AG10803 (cell line): Measurements from ENCODE around the gene PTHLH.

Experiments used
- DNase-seq: peaks from one replicate; pipeline ENCODE4 v3.0.0; 2010; ENCODE audit warnings: low read depth
- H3K4me3 ChIP-seq: 2 replicates; pipeline ENCODE4 v1.5.1; 2011; ENCODE audit warnings: mild to moderate bottlenecking, low read length, control low read depth
- TF ChIP-seq, protein P1 (sequence below): conservative IDR thresholded peaks from 2 replicates; pipeline ENCODE4 v1.5.1; 2011; ENCODE audit warnings: mild to moderate bottlenecking, low read length, control low read depth, inconsistent platforms

PTHLH gene

DNA sequence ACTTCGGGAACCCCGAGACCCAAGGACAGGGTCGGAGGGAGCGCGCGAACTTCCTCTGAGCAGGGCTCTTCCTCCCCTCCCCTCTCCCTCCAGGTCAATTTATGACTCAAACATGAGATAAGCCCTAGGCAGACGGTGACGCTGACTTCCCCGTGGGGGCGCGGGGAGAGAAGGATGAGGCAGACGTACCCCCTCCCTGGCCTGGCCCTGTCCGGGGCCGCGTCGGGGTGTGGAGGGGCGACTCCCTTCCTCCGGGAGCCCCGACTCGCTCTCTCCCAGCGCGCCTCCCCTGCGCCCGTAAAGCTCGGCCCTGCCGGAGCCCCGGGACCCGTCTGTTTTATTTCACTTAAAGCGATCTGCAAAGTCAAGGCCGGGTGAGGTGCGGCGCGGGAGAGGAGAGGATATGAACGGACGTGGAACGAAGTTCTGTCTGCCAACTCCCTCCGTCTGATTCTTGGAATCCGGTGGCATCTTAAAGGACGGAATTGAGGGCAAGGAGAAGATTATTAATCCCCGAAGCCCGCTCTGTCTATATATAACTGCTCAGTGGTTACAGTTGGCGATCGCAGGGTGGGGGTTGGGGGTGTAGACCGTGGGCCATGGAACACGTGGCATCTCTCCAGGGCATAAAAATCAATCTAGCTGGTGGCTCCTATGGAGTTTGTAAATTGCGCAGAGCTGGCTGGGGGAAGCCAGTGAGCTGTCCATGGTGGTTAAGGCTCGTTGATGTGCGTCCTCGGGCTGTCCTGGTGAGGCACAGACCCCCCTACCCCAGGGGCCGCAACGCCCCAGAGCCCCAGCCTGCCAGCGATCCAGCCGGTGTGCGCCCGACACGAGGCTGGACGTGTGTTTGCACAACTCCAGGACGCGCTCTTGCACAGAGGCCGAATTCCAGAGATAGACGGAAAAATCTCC, 2.9 kb upstream of the PTHLH start:
- TF ChIP-seq, protein P1, sequence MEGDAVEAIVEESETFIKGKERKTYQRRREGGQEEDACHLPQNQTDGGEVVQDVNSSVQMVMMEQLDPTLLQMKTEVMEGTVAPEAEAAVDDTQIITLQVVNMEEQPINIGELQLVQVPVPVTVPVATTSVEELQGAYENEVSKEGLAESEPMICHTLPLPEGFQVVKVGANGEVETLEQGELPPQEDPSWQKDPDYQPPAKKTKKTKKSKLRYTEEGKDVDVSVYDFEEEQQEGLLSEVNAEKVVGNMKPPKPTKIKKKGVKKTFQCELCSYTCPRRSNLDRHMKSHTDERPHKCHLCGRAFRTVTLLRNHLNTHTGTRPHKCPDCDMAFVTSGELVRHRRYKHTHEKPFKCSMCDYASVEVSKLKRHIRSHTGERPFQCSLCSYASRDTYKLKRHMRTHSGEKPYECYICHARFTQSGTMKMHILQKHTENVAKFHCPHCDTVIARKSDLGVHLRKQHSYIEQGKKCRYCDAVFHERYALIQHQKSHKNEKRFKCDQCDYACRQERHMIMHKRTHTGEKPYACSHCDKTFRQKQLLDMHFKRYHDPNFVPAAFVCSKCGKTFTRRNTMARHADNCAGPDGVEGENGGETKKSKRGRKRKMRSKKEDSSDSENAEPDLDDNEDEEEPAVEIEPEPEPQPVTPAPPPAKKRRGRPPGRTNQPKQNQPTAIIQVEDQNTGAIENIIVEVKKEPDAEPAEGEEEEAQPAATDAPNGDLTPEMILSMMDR: no peak
- peak overlapping the region; percentile 53 for H3K4me3 ChIP-seq
- DNase-seq: peak; percentile 57

DNA sequence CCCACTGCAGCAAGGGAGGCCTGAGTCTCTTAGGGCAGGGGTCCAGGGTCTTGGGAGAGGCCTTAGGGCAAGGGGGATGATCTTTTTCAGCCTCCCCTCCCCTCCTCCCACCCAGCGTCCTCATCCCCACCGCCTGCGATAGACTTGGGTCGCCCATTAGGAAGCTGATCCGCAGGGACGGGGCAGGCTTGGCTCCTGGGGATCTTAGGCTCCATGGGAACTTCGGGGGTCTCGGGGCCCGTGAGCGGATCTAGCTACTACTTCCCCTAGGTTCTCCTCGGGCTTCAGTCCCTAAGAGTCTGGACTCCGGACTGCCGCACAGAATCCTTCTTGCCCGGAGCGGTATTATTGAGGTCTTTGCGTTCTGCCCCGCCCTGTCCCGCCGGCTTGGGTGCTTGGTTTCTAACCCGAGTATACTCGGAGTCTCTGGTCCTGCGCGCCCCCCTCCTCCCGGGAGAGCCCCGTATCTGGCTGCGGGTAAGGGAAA, 2.2 kb upstream of the PTHLH start:
- peak overlapping the region; percentile 53 for H3K4me3 ChIP-seq
- no peak for DNase-seq
- TF ChIP-seq, protein P1: no peak

DNA sequence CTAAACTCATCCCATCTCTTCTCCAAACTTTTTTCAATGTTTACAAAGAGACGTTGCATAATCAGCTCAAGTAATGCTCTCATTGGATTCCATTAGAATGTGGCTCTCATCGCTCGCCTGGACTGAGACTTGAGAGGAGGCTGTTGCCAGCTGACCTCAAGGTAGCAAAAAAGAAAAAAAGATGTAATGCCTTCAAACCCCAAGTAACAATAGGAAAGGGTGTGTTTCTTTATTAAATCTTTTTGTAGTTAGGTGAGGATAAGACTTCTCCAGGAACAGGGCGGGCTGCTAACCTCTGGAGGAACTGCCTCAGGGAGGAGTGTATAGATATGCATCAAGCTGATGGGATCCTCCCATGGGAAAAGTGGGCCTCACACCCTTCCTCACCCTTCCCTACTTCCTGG, 956 bp upstream of the PTHLH start:
- TF ChIP-seq, protein P1: no peak
- DNase-seq: no peak
- no peak overlapping the region for H3K4me3 ChIP-seq

DNA sequence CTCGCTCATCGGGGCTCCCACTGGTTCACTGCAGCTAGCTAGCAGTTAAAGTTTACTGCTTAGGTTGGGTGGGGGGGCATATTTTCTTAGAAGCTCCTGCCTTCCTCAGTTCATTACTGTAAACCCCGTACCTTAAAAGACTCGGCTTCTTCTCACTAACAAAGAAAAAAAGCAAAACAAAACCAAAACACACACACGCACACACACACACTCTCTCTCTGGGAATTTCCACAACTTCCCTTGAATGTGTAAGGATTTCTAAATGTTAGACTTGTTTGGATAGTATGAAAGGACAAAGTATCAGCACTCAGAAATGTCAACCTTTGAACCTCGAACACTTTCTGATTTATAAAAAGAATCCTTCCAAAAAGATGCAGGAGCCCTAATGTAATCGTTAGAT, 927 bp downstream of the PTHLH start:
- no peak for DNase-seq
- H3K4me3 ChIP-seq: no peak overlapping the region
- TF ChIP-seq, protein P1: no peak

DNA sequence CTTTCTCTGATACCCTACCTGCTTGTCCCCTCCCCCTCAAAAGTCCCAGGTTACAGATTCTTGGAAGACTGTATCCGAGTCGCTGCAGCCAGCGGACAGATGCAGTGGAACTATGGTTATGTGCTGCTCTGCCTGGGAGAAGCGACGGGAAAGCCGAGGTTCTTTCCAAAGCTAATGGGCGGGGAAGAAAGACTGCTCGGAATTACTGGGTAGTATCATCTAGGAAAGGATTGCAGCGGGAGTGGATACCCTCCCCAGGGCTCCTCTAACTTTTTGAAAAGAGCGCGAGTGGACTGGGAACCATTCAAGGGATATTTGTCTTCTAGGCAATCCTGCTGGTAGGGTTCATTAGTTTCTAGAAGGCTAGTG, 1.4 kb downstream of the PTHLH start:
- peak overlapping the region; percentile 68 for H3K4me3 ChIP-seq
- no peak for DNase-seq
- TF ChIP-seq, protein P1: no peak

DNA sequence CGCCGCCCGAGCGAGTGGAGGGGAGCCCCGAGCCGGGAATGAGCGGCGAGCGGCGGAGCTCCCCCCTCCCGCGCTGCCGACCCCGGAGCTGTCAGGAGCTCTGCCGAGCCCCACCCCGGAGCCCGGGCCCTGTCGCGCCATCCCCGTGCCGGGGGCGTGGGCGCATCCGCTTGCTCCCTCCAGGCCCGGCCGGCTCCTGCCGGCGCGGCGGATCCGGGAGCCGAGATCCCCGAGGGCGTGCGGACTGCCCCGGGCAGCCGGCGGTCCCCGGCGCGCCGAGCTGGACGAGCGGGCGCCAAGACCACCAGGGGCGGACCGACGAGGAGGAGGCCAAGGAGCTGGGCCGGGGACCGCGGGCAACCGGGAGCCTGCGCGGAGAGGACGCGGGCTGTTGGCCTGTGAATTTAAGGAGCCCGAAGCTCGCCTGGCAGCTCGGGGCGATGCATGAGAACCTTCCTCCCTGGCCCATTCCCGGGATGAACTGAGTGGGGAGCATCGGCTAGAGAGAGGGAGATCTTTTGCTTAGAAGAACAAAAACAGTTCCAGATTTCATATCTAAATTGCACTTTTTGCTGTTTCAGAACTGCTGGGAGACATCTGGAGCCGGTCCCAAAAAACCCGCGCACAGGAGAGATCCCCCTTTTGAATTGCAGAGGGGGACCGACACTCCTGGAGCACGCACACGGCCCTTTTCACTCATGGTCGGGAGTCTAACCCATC, 2.0 kb downstream of the PTHLH start:
- TF ChIP-seq, protein P1: no peak
- DNase-seq: peak; percentile 54
- H3K4me3 ChIP-seq: peak overlapping the region; percentile 68
